KMS-11 (cell line): ENCODE measurements around the gene POLR2A.

ENCODE experiments used
- H2AFZ ChIP-seq: fragments of 200-600 bp; sonication (generic); 2 replicates; pipeline ENCODE4 v1.6.1; 2016; ENCODE audit warnings: antibody characterized with exemption, mixed run types, low read depth
- H3K27ac ChIP-seq: fragments of 200-600 bp; sonication (generic); 2 replicates; pipeline ENCODE4 v1.6.1; 2016; ENCODE audit warnings: mild to moderate bottlenecking, mixed run types
- H3K27me3 ChIP-seq: fragments of 200-600 bp; sonication (generic); 2 replicates; pipeline ENCODE4 v1.6.1; 2017; ENCODE audit warnings: mild to moderate bottlenecking, low read depth, mixed run types, moderate library complexity; ENCODE audit not compliant: insufficient read depth
- H3K36me3 ChIP-seq: fragments of 200-600 bp; sonication (generic); 2 replicates; pipeline ENCODE4 v1.6.1; 2017; ENCODE audit warnings: mild to moderate bottlenecking, mixed run types; ENCODE audit not compliant: insufficient read depth
- H3K4me1 ChIP-seq: fragments of 200-600 bp; sonication (generic); 2 replicates; pipeline ENCODE4 v1.6.1; 2016; ENCODE audit warnings: mild to moderate bottlenecking, low read depth, mixed run types; ENCODE audit not compliant: poor library complexity, severe bottlenecking
- H3K4me2 ChIP-seq: fragments of 200-600 bp; sonication (generic); 2 replicates; pipeline ENCODE4 v1.7.0; 2016; ENCODE audit warnings: mild to moderate bottlenecking, mixed run types
- H3K4me3 ChIP-seq: fragments of 200-600 bp; sonication (generic); IDR thresholded peaks from 2 replicates; pipeline ENCODE4 v1.6.1; 2017; ENCODE audit warnings: low read depth, low read length, mixed read lengths; ENCODE audit not compliant: insufficient read depth
- H3K79me2 ChIP-seq: fragments of 200-600 bp; sonication (generic); 2 replicates; pipeline ENCODE4 v1.6.1; 2016; ENCODE audit warnings: low read depth, mixed run types; ENCODE audit not compliant: insufficient read depth
- H3K9ac ChIP-seq: fragments of 200-600 bp; sonication (generic); 2 replicates; pipeline ENCODE4 v1.6.1; 2016; ENCODE audit warnings: mild to moderate bottlenecking, mixed run types
- H4K20me1 ChIP-seq: fragments of 200-600 bp; sonication (generic); 2 replicates; pipeline ENCODE4 v1.6.1; 2016; ENCODE audit warnings: mild to moderate bottlenecking, mixed run types; ENCODE audit not compliant: insufficient read depth
- TF ChIP-seq, protein P1 (sequence below): fragments of 200-600 bp; sonication (generic); conservative IDR thresholded peaks from 2 replicates; pipeline ENCODE4 v1.6.1; 2017; ENCODE audit warnings: low read depth, mild to moderate bottlenecking, antibody characterized with exemption, low read length, moderate library complexity, mixed read lengths

The POLR2A gene

DNA sequence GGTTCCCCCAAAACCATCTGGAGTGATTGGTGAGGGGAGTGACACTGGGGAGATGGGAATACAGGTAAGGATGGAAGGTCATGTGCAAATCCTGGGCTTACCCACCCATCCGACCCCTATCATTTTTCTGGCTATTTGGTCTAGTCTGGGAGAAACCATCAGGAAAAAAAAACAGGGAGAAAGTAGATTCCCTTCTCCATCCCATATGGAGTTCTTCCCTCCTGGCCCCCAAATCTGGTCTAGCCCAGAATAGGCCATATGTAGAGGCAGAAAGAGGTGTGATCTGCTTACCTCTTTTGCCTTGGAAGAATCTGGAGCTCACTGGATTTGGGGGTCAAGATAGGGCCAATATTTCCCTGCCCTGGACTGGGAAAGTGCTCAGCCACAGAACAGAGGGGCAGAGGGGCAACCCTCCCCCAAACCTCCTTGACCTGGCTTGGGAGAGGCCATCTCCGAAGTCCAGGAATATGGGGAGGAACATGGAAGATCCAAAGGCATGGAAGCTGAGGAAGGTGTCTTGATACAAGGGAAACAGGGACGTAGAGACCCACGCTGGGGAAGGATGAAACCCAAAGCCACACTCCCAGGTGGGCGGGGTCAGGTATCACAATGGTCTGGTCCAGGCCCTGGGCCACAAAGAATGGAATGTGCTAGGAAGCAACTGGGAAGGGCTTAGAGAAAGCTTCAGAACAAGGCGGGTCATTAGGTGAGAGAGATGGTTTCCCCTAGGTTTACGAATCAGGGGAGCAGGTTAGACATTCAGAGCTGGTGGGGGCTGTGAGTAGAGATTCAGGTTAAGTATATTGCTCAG is 23.1 kb upstream of the POLR2A start:
- no peaks in the 10 kb centered on the region for H3K27me3 ChIP-seq
- H3K4me2 ChIP-seq, result no peak overlapping the region
- no peaks in the 10 kb centered on the region for H3K36me3 ChIP-seq
- H3K27ac ChIP-seq, result no peak overlapping the region
- no peaks in the 10 kb centered on the region for H3K4me1 ChIP-seq
- no peak overlapping the region for H3K4me3 ChIP-seq
- H3K79me2 ChIP-seq, result no peaks in the 10 kb centered on the region
- H3K9ac ChIP-seq, result no peak overlapping the region
- no peaks in the 10 kb centered on the region for H4K20me1 ChIP-seq
- TF ChIP-seq, protein P1, sequence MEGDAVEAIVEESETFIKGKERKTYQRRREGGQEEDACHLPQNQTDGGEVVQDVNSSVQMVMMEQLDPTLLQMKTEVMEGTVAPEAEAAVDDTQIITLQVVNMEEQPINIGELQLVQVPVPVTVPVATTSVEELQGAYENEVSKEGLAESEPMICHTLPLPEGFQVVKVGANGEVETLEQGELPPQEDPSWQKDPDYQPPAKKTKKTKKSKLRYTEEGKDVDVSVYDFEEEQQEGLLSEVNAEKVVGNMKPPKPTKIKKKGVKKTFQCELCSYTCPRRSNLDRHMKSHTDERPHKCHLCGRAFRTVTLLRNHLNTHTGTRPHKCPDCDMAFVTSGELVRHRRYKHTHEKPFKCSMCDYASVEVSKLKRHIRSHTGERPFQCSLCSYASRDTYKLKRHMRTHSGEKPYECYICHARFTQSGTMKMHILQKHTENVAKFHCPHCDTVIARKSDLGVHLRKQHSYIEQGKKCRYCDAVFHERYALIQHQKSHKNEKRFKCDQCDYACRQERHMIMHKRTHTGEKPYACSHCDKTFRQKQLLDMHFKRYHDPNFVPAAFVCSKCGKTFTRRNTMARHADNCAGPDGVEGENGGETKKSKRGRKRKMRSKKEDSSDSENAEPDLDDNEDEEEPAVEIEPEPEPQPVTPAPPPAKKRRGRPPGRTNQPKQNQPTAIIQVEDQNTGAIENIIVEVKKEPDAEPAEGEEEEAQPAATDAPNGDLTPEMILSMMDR, result no peak
- no peak overlapping the region for H2AFZ ChIP-seq

DNA sequence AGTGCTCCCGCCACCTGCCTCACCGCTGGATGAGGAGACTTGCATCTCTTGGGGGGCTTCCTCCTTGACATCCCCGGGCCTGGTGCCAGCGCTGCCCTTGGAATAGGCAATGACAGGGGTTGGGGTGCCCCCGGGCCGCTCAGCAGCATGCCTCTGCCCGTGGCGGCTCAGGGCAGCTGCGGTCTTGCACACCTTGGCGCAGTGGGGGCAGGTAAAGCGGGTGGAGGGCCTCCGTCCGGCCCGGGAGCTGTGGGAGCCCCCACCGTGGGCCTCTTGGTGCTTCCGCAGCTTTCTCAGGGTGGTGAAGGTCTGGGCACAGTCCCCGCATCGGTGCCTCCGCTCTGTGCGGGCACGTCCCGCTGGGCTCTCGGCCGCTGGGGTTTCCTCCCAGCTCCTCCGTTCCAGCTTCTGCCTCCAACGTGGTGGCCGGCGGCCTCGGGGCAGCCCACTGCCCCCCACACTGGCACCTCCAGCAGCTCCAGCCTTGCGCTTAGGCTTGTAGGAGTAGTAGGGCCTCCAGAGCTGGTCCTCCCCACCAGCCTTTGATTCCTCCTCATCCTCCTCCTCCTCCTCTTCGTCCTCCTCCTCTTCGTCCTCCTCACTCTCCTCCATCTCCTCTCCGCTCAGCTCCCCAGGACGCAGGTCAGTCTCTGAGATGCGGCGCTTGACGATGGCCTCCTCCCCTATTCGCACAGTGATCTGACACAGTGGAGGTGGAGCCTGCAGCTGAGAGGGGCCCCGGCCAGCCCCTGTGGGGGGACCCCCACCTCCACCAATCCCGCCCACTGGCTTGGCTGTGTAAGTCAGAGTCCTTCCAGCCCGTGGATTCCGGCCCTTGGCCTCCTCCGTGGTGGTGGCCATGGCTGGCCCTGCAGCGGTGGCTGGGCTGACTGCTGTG is 21.4 kb upstream of the POLR2A start:
- H4K20me1 ChIP-seq, result no peaks in the 10 kb centered on the region
- no peak overlapping the region for H2AFZ ChIP-seq
- no peak overlapping the region for H3K4me3 ChIP-seq
- no peak overlapping the region for H3K27ac ChIP-seq
- no peak overlapping the region for H3K9ac ChIP-seq
- no peaks in the 10 kb centered on the region for H3K27me3 ChIP-seq
- no peaks in the 10 kb centered on the region for H3K4me1 ChIP-seq
- TF ChIP-seq, protein P1, result no peak
- no peak overlapping the region for H3K4me2 ChIP-seq
- H3K36me3 ChIP-seq, result no peaks in the 10 kb centered on the region
- H3K79me2 ChIP-seq, result no peaks in the 10 kb centered on the region

DNA sequence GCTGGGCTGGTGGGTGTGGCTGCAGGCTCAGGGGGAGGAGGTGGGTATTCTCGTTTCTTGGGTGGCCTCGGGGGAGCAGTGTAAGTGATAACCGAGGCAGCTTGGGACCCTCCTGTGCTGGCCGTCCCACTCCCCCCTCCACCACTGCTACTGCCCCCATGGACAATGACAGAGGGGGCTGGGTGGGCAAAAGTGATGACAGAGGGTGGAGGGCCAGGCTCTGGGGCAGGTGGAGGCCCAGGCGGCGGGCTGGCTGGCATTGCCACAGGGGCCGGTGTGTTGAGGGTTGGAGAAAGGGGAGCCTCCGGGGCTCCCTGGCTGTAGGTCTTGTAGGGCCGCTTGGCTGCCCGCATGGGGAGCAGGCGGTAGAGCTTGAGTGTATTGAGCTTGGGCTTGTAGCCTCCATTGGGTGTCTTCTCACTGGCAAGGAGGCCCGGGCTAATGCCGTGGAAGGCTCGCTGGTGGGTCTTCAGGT is 20.8 kb upstream of the POLR2A start:
- no peaks in the 10 kb centered on the region for H4K20me1 ChIP-seq
- no peaks in the 10 kb centered on the region for H3K27me3 ChIP-seq
- no peaks in the 10 kb centered on the region for H3K4me1 ChIP-seq
- H3K4me3 ChIP-seq, result no peak overlapping the region
- H3K27ac ChIP-seq, result no peak overlapping the region
- H3K9ac ChIP-seq, result no peak overlapping the region
- H3K79me2 ChIP-seq, result no peaks in the 10 kb centered on the region
- TF ChIP-seq, protein P1, result no peak
- no peak overlapping the region for H3K4me2 ChIP-seq
- no peaks in the 10 kb centered on the region for H3K36me3 ChIP-seq
- no peak overlapping the region for H2AFZ ChIP-seq

DNA sequence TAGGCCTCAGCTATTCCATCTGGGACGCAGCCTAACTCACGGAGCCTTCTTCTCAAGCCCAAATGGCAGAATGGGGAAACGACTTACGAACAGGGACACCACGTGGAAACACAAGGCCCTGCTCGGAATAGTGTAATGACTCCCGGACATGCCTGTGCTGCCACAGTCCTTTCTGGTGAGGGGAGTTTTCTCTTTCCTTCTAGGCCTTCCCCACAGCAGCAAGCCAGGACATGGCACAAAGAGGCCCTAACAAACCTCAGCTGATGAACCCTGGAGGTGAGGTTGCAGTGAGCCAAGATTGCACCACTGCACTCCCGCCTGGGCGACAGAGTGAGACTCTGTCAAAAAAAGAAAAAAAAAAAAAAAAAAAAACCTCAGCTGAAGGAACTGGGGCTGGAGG is 20.1 kb upstream of the POLR2A start:
- H4K20me1 ChIP-seq, result no peaks in the 10 kb centered on the region
- H3K27me3 ChIP-seq, result no peaks in the 10 kb centered on the region
- no peak overlapping the region for H3K27ac ChIP-seq
- no peaks in the 10 kb centered on the region for H3K79me2 ChIP-seq
- no peaks in the 10 kb centered on the region for H3K36me3 ChIP-seq
- TF ChIP-seq, protein P1, result no peak
- H3K4me1 ChIP-seq, result no peaks in the 10 kb centered on the region
- H3K4me2 ChIP-seq, result no peak overlapping the region
- H3K9ac ChIP-seq, result no peak overlapping the region
- H3K4me3 ChIP-seq, result no peak overlapping the region
- H2AFZ ChIP-seq, result no peak overlapping the region
